ENCODE measurements around the gene ADH1A. TPM values are rescaled to one million over a fixed set of nuclear protein-coding genes. Genes with fewer than 3 reads are reported as not detected.
"Not testable (repeated sequence)": the region's sequence is repeated elsewhere in the genome, so short reads cannot be mapped to it uniquely, and the experiment has no call there.

The ADH1A gene
- total and polyA plus RNA-seq, 10 donors, result 0.25 to 1.2 TPM; not detected in 8

- Histone ChIP-seq H3K27ac (no peak overlapping the region), H3K4me3 (no peak overlapping the region), H3K27me3 (replicated peaks in 1 of 7) (no peaks in the 10 kb centered on the region), H3K36me3 (no peaks in the 10 kb centered on the region), H3K9me3 (peaks cover 0 to 21% (median 6%) of the 10 kb centered on the region in 8 donors), H3K4me1 (no peaks in the 10 kb centered on the region)
- TF ChIP-seq POLR2AphosphoS5 (IDR thresholded peaks at IDR 0.05) (no peak), POLR2A (IDR thresholded peaks at IDR 0.05) (no peak)
- TF ChIP-seq, protein P1, sequence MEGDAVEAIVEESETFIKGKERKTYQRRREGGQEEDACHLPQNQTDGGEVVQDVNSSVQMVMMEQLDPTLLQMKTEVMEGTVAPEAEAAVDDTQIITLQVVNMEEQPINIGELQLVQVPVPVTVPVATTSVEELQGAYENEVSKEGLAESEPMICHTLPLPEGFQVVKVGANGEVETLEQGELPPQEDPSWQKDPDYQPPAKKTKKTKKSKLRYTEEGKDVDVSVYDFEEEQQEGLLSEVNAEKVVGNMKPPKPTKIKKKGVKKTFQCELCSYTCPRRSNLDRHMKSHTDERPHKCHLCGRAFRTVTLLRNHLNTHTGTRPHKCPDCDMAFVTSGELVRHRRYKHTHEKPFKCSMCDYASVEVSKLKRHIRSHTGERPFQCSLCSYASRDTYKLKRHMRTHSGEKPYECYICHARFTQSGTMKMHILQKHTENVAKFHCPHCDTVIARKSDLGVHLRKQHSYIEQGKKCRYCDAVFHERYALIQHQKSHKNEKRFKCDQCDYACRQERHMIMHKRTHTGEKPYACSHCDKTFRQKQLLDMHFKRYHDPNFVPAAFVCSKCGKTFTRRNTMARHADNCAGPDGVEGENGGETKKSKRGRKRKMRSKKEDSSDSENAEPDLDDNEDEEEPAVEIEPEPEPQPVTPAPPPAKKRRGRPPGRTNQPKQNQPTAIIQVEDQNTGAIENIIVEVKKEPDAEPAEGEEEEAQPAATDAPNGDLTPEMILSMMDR (IDR thresholded peaks at IDR 0.05 in 8 of 11, conservative IDR thresholded peaks at IDR 0.05 in 3 of 11), result no peak
- intact Hi-C loops (cut with DNase I; ENCODE audit: low total_unique reads), result no loop called here
- no peak for DNase-seq
- 69 to 93% (median 78%) methylated on average over 1 of the region's 1 CpG for WGBS, 5 donors
Measured at GRCh38 chr4:99235955-99236354, 54.8 kb downstream of the ADH1A start.

DNA sequence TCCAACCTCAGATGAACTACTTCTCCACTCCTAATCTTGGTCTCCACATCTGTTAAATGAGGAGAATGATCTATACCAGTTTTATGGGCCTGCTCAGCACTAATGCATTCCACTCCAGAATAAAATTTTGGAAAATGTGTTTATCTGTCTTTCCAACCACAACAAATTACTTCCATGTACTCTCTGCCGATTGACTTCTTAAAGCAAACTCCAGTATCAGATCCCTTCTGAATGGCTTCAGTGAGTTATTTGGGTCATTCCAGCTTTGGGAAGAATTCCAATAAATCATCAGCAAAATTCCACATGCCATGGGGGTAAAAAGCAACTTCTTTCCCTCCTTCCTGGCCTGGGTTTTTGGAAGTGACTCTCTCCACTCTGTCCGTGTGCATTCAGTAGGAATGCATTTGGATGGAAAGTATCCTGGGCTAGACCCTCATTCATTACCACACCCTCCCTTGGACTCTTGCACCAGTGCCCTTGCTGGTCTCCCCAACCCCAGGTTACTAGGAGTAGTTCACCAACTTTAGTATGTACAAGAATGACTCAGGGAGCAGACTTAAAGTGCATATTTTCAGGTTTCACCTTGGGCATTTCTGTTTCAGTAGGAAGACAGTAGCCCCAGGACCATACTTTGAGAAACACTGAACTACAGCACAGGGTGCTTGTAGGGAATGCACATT lies 56.3 kb downstream of the ADH1A start:
- Histone ChIP-seq H3K4me3 (no peak overlapping the region), H3K27me3 (replicated peaks in 1 of 7) (no peaks in the 10 kb centered on the region), H3K27ac (no peak overlapping the region), H3K36me3 (no peaks in the 10 kb centered on the region), H3K9me3 (peaks cover 0 to 26% (median 10%) of the 10 kb centered on the region in 8 donors), H3K4me1 (no peaks in the 10 kb centered on the region)
- intact Hi-C loops (cut with DNase I; ENCODE audit: low total_unique reads), result no loop called here
- no peak for DNase-seq
- 69 to 82% (median 77%) methylated on average over 2 of the region's 2 CpGs for WGBS, 5 donors
- TF ChIP-seq POLR2AphosphoS5 (IDR thresholded peaks at IDR 0.05) (no peak), POLR2A (IDR thresholded peaks at IDR 0.05) (no peak)
- TF ChIP-seq, protein P1 (IDR thresholded peaks at IDR 0.05 in 8 of 11, conservative IDR thresholded peaks at IDR 0.05 in 3 of 11), result no peak

DNA sequence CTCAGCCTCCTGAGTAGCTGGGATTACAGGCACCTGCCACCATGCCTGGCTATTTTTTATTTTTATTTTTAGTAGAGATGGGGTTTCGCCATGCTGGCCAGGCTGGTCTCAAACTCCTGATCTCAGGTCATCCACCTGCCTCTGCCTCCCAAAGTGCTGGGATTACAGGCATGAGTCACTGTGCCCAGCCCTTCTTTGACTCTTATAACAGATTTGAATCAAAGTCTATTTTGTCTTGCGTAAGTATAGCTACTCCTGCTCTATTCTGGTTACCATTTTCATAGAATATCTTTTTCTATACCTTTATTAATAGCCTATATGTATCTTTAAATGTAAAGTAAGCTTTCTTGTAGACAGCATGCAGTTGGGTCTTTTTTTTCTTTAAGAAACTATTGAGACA lies 57.4 kb downstream of the ADH1A start:
- WGBS, 5 donors, result 79 to 95% (median 91%) methylated on average over 2 of the region's 2 CpGs
- H3K27ac ChIP-seq; intact Hi-C loops (cut with DNase I; ENCODE audit: low total_unique reads); H3K27me3 ChIP-seq (replicated peaks in 1 of 7); H3K36me3 ChIP-seq; H3K4me1 ChIP-seq; DNase-seq; H3K4me3 ChIP-seq: not testable (repeated sequence)
- H3K9me3 ChIP-seq, result peaks cover 0 to 24% (median 8%) of the 10 kb centered on the region in 8 donors

- intact Hi-C loops (cut with DNase I; ENCODE audit: low total_unique reads); H3K27ac ChIP-seq; H3K27me3 ChIP-seq (replicated peaks in 1 of 7); H3K4me1 ChIP-seq; DNase-seq; H3K36me3 ChIP-seq; H3K4me3 ChIP-seq: not testable (repeated sequence)
- 0 to 83% (median 73%) methylated on average over 1 of the region's 1 CpG for WGBS, 5 donors
- H3K9me3 ChIP-seq, result peaks cover 0 to 26% (median 12%) of the 10 kb centered on the region in 8 donors
Measured at GRCh38 chr4:99228706-99229105, 62.1 kb downstream of the ADH1A start.

DNA sequence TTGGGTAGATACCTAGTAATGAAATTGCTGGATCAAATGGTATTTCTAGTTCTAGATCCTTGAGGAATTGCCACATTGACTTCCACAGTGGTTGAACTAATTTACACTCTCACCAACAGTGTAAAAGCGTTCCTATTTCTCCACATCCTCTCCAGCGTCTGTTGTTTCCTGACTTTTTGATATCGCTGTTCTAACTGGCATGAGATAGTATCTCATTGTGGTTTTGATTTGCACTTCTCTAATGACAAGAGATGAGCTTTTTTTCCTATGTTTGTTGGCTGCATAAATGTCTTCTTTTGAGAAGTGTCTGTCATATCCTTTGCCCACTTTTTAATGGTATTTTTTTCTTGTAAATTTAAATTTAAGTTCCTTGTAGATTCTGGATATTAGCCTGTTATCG lies 63.1 kb downstream of the ADH1A start:
- H3K4me3 ChIP-seq; H3K36me3 ChIP-seq; H3K4me1 ChIP-seq; H3K27me3 ChIP-seq (replicated peaks in 1 of 7); H3K27ac ChIP-seq; DNase-seq; intact Hi-C loops (cut with DNase I; ENCODE audit: low total_unique reads): not testable (repeated sequence)
- H3K9me3 ChIP-seq, result peaks cover 0 to 26% (median 12%) of the 10 kb centered on the region in 8 donors
- WGBS, 5 donors, result 43 to 69% (median 58%) methylated on average over 4 of the region's 4 CpGs

Other genes with a start within 250 kb of the ADH1A start
- 10 to 100 TPM; 60.3 to 93.1 (median 69.9) TPM for gene ADH5, start 202.2 kb downstream of the ADH1A start, total RNA-seq
- 10 to 100 TPM; 54.2 to 84.0 (median 81.3) TPM for gene ADH5, start 202.2 kb downstream of the ADH1A start, polyA plus RNA-seq
- gene ADH4, start 146.7 kb downstream of the ADH1A start, total RNA-seq, result under 1 TPM in 4 of 7 donors, not detected in 3; 0.30 to 0.41 (median 0.35) TPM
- gene ADH4, start 146.7 kb downstream of the ADH1A start, polyA plus RNA-seq, result under 1 TPM; 0.11 to 0.61 (median 0.26) TPM
- not detected for gene ADH6, start 71.7 kb downstream of the ADH1A start, total RNA-seq
- gene ADH6, start 71.7 kb downstream of the ADH1A start, polyA plus RNA-seq, result under 1 TPM in 2 of 3 donors, not detected in 1; 0.02 to 0.03 TPM
- gene ADH1B, start 30.4 kb upstream of the ADH1A start, total RNA-seq, result 100 to 1,000 TPM in 3 of 7 donors, 10 to 100 TPM in 4; 41.4 to 330 (median 97.3) TPM
- gene ADH1B, start 30.4 kb upstream of the ADH1A start, polyA plus RNA-seq, result 10 to 100 TPM; 39.3 to 65.1 (median 57.5) TPM
- 1 to 10 TPM in 2 of 7 donors, under 1 TPM in 1, not detected in 4; 0.60 to 2.3 (median 1.2) TPM for gene ADH1C, start 61.8 kb upstream of the ADH1A start, total RNA-seq
- gene ADH1C, start 61.8 kb upstream of the ADH1A start, polyA plus RNA-seq, result 1 to 10 TPM in 1 of 3 donors, under 1 TPM in 2; 0.63 to 1.0 (median 0.99) TPM
- not detected for gene ADH7, start 144.4 kb upstream of the ADH1A start, total RNA-seq
- under 1 TPM in 2 of 3 donors, not detected in 1; 0.02 to 0.06 TPM for gene ADH7, start 144.4 kb upstream of the ADH1A start, polyA plus RNA-seq
- not detected for gene C4orf17, start 220.0 kb upstream of the ADH1A start, total RNA-seq
- gene C4orf17, start 220.0 kb upstream of the ADH1A start, polyA plus RNA-seq, result not detected

Measured in spleen (tissue), 11 donors.